ENCODE measurements around the gene DNAJB2.

DNA sequence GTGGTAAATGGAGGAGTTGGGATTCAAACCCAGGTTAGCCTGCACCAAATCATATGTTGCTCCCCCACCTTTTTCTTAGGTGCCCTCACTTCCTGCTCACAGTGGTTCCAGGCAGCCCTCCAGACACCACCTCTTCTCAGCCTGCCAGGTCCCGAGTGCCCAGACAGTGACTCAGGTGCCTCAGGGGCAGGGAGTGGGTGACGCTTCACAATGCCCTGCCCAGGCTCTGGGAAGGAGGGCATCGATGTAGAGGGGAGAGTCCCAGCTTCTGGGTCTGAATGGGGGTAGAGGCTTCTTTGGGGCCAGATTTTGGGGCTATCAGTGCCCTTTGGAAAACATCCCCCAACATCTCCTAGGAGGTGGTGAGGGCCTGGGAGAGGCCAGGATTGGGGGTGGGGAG, 5.2 kb upstream of the DNAJB2 start:
- no peak for TF ChIP-seq CTCF (IDR thresholded peaks at IDR 0.05; ENCODE audit: poor library complexity)
- no peak for TF ChIP-seq EZH2phosphoT487 (IDR thresholded peaks at IDR 0.05; ENCODE audit: low read depth, severe bottlenecking, unreplicated experiment)

All from hepatocyte (in vitro differentiated cells).